Measurements from ENCODE around the gene CRTAC1.

The CRTAC1 gene

DNA sequence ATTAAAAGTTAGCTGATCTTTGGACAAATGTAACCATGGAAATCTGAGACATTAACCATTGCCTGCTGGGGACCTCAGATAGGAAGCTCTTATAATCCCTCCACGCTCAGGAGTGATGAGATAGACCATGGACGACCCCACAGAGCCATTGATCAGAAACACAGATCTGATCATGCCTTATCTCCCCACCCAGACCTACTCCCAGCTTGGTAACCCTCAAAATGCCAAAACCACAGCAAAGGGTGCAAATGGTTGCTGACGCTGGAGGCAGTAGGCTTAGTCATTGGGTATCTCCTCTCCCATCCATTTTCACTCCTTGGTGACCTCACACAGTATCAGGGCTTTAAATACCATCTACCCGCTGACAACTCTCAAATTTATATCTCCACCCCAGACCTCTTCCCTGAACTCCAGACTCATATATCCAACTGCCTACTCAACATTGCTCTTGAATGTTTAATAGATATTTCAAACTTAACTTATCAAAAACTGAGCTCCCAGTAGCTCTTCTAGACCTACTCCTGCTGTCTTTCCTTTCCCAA is 60.8 kb downstream of the CRTAC1 start:
- H4K20me1 ChIP-seq: no peaks in the 10 kb centered on the region
- no peaks in the 10 kb centered on the region; a peak in 1 of 22 replicates for H3K9me3 ChIP-seq (replicated peaks in 1 of 11)
- peaks cover 0 to 5% (median 0%) of the 10 kb centered on the region in 10 experiments; a peak in 1 of 20 replicates for H3K4me1 ChIP-seq
- H3K9ac ChIP-seq: no peak overlapping the region
- H3K27me3 ChIP-seq: peaks cover 3 to 12% (median 9%) of the 10 kb centered on the region in 11 experiments; a peak in 19 of 22 replicates
- no peak overlapping the region for H3K4me3 ChIP-seq
- no peak overlapping the region for H3K4me2 ChIP-seq
- no peak overlapping the region for H3K27ac ChIP-seq
- no peaks in the 10 kb centered on the region for H3K36me3 ChIP-seq
- no peak for TF ChIP-seq Cebpa-rat (IDR thresholded peaks at IDR 0.05)

DNA sequence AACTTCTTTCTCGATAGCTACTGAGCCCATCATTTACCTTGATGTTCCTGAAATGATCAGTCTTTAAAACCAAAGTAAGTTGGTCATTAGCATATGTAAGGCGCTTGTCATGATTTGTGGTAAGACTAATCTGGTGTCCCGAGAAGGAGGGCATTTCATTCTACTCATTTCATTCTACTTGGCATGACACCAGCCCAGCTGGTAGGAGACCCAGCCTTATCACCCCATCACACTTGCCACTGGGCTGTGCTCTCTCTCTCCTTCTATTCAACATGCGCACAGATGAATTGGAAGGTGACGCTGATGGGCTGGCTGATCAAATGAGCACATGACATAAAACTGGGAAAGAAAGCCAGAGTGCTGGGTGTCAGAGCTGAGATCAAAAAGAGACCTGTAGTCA is 65.7 kb downstream of the CRTAC1 start:
- H3K4me2 ChIP-seq: no peak overlapping the region
- no peak overlapping the region for H3K9ac ChIP-seq
- no peak overlapping the region for H3K27ac ChIP-seq
- H3K4me3 ChIP-seq: no peak overlapping the region
- no peaks in the 10 kb centered on the region for H3K4me1 ChIP-seq
- H3K27me3 ChIP-seq: no peaks in the 10 kb centered on the region
- TF ChIP-seq Cebpa-rat (IDR thresholded peaks at IDR 0.05): no peak
- H3K9me3 ChIP-seq (replicated peaks in 1 of 11): no peaks in the 10 kb centered on the region
- H4K20me1 ChIP-seq: no peaks in the 10 kb centered on the region
- H3K36me3 ChIP-seq: no peaks in the 10 kb centered on the region

DNA sequence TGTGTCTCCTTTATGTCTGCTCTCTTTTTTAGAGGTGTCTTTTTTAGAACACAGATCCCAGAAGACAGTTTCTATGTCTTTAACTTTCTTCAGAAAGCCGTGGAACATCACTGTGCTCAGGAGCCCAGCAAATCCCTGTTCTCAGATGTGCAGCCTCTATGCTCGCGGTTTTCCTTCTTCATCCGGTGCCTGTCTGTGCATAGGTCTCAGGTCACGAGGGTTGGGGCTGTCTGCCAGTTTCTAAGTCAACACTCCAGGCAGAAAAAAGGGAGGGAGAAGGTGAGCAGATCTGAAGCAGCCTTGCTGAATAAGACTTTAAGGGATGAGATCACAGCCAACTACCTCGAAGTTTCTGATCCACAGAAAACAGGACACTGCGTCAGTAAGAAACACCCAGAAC is 68.5 kb downstream of the CRTAC1 start:
- Histone ChIP-seq H4K20me1 (no peaks in the 10 kb centered on the region), H3K9me3 (replicated peaks in 1 of 11) (no peaks in the 10 kb centered on the region), H3K4me3 (no peak overlapping the region), H3K27me3 (no peaks in the 10 kb centered on the region), H3K36me3 (no peaks in the 10 kb centered on the region), H3K4me2 (no peak overlapping the region), H3K4me1 (no peaks in the 10 kb centered on the region), H3K9ac (no peak overlapping the region), H3K27ac (no peak overlapping the region)
- no peak for TF ChIP-seq Cebpa-rat (IDR thresholded peaks at IDR 0.05)

DNA sequence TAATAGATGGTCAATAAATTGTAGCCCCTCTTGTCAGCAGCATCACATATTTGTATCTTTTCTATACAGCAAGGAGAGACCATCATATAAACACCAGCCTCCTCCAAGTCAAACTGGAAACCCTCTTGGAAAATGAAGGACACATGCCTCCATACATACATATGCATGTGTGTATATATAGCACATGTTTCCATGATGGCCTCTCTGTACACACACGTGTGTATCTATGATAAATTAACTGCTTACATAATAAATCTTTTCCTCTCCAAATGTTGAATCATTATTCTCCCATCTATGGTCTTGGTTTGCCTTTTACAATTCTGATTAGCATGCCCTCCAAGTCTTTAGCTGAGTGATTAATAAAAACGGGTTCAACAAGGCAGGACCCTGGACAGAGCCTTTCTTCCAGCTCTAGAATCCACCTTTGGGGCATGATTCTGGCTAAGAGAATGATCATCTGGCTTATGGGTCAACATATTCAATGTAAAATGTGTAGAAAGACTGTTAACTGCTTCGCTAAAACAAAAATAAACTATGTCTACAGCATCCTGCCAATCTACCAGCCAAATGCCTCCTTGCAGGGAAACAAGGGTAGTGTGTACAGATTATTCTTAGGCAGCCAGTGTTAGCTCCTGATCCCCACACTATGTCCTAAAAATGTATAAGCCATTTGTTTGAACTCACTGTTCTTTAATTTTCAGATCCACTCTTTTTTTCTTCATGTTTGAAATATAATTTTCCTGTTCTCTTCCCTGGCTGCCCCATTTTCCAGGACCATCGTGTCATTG is 70.0 kb downstream of the CRTAC1 start:
- H3K27me3 ChIP-seq: no peaks in the 10 kb centered on the region
- no peaks in the 10 kb centered on the region for H3K9me3 ChIP-seq (replicated peaks in 1 of 11)
- H3K4me1 ChIP-seq: no peaks in the 10 kb centered on the region
- H3K4me2 ChIP-seq: no peak overlapping the region
- no peaks in the 10 kb centered on the region for H3K36me3 ChIP-seq
- H3K27ac ChIP-seq: no peak overlapping the region
- TF ChIP-seq Cebpa-rat (IDR thresholded peaks at IDR 0.05): no peak
- no peak overlapping the region for H3K4me3 ChIP-seq
- no peak overlapping the region for H3K9ac ChIP-seq
- no peaks in the 10 kb centered on the region for H4K20me1 ChIP-seq

DNA sequence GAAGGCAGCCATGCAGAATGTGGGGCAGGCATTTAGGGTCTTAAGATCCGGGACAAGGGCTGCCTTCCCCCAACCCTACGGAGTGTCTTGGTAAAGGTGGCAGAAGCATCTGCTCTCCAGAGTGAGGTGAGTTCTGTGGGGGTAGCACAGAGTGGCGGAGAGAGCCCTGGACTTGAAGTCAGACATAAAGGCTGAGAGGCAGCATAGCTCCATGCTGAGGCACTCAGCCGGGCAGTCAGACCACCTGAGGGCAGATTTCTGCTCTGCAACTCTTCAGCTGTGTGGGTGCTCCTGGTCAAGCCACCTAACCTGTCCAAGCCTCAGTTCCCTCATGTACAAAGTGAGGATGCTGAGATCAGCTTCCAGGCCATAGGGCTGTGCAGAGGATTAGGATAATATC is 81.0 kb downstream of the CRTAC1 start:
- Histone ChIP-seq H3K4me1 (peaks cover 0 to 16% (median 7%) of the 10 kb centered on the region in 10 experiments; a peak in 12 of 20 replicates), H3K4me2 (no peak overlapping the region), H3K36me3 (no peaks in the 10 kb centered on the region), H3K27me3 (no peaks in the 10 kb centered on the region), H3K4me3 (no peak overlapping the region), H3K9ac (no peak overlapping the region), H4K20me1 (no peaks in the 10 kb centered on the region), H3K27ac (no peak overlapping the region), H3K9me3 (replicated peaks in 1 of 11) (peaks cover 13 to 47% (median 21%) of the 10 kb centered on the region in 11 experiments)
- TF ChIP-seq Cebpa-rat (IDR thresholded peaks at IDR 0.05): no peak

DNA sequence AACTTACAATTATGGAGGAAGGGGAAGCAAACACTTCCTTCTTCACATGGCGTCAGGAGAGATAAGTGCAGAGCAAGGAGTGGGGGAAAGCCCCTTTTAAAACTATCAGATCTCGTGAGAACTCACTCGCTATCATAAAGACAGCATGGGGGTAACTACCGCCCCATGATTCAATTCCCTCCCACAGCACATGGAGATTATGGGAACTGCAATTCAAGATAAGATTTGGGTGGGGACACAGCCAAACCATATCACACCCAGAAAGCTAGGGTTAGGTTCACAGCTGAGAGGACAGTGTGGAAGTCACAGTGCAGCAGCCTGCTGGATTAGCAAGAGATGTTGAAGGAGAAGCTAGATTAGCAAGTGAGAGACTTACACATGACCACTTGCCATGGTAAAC is 81.6 kb downstream of the CRTAC1 start:
- Histone ChIP-seq H3K4me2 (no peak overlapping the region), H4K20me1 (no peaks in the 10 kb centered on the region), H3K36me3 (no peaks in the 10 kb centered on the region), H3K9ac (no peak overlapping the region), H3K9me3 (replicated peaks in 1 of 11) (peaks cover 18 to 53% (median 27%) of the 10 kb centered on the region in 11 experiments), H3K4me1 (peaks cover 0 to 16% (median 7%) of the 10 kb centered on the region in 10 experiments; a peak in 12 of 20 replicates), H3K27ac (no peak overlapping the region), H3K27me3 (no peaks in the 10 kb centered on the region), H3K4me3 (no peak overlapping the region)
- no peak for TF ChIP-seq Cebpa-rat (IDR thresholded peaks at IDR 0.05)

DNA sequence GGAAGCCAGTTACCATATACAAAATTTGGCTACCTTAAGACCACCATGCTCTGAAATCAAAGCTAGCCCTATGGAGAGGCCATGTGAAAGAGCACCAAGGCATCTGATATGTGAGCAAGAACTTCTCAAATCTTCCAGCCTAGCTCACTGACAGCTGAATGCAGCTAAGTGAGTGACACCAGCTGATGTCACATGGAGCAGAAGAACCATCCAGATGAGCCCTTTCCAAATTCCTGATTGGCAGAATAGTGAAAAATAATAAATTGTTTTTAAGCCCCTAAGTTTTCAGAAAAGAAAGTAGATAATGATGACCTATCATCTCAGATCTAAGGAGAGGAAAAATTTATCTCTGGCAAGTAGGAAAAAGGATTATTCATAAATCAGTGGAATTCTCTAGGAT is 85.6 kb downstream of the CRTAC1 start:
- Histone ChIP-seq H3K4me3 (no peak overlapping the region), H3K9ac (no peak overlapping the region), H3K4me1 (peaks cover 0 to 19% (median 7%) of the 10 kb centered on the region in 10 experiments; a peak in 12 of 20 replicates), H3K27me3 (no peaks in the 10 kb centered on the region), H4K20me1 (no peaks in the 10 kb centered on the region), H3K27ac (no peak overlapping the region), H3K36me3 (no peaks in the 10 kb centered on the region), H3K4me2 (no peak overlapping the region), H3K9me3 (replicated peaks in 1 of 11) (peaks cover 22 to 60% (median 31%) of the 10 kb centered on the region in 11 experiments)
- TF ChIP-seq Cebpa-rat (IDR thresholded peaks at IDR 0.05): no peak

DNA sequence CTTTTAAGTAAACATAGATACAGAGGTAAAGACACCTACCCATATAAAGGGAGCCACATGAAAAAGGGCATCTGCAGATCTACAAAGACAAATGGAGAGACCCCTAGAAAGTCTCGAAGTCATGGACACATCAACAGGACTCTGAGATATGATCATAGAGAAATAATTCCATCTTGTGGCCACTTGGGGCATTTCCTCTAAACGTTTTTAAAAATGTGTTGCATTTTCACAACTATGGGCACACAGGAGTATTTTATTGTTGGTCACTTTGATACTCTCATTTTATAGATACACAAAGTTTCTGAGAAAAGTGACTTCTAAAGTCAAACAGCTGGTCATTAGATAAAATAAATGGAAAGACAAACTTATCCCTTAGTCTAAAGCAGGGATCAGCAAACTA is 87.1 kb downstream of the CRTAC1 start:
- Histone ChIP-seq H3K27me3 (no peaks in the 10 kb centered on the region), H3K9me3 (replicated peaks in 1 of 11) (peaks cover 11 to 47% (median 20%) of the 10 kb centered on the region in 11 experiments; a peak in 21 of 22 replicates), H4K20me1 (no peaks in the 10 kb centered on the region), H3K4me2 (no peak overlapping the region), H3K27ac (no peak overlapping the region), H3K4me3 (no peak overlapping the region), H3K4me1 (peaks cover 0 to 21% (median 7%) of the 10 kb centered on the region in 10 experiments; a peak in 12 of 20 replicates), H3K9ac (no peak overlapping the region), H3K36me3 (no peaks in the 10 kb centered on the region)
- no peak for TF ChIP-seq Cebpa-rat (IDR thresholded peaks at IDR 0.05)

DNA sequence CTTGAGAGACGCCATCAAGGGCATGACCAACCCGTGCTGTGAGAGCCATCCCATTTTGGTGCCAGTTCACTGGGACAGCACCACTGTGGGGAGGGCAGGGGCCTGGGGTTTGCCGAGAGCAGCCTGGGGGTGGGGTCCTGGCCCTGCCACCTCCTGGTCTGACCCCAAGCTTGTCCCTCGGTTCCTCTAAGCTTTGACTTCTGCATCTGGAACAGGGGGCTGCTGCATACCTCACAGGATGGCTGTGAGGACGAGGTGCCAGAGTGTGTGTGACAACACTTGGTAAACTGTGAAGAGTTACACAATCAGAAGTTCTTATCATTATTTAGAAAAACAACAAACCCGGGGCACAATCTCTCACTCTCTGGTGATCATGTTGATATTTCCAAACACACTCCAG is 89.9 kb downstream of the CRTAC1 start:
- no peaks in the 10 kb centered on the region for H3K27me3 ChIP-seq
- H3K9me3 ChIP-seq (replicated peaks in 1 of 11): peaks cover 3 to 24% (median 14%) of the 10 kb centered on the region in 11 experiments; a peak in 14 of 22 replicates
- no peak overlapping the region for H3K4me2 ChIP-seq
- peaks cover 0 to 9% (median under 1%) of the 10 kb centered on the region in 10 experiments; a peak in 7 of 20 replicates for H3K4me1 ChIP-seq
- no peak overlapping the region for H3K27ac ChIP-seq
- H3K4me3 ChIP-seq: no peak overlapping the region
- no peaks in the 10 kb centered on the region for H4K20me1 ChIP-seq
- TF ChIP-seq Cebpa-rat (IDR thresholded peaks at IDR 0.05): no peak
- H3K36me3 ChIP-seq: no peaks in the 10 kb centered on the region
- no peak overlapping the region for H3K9ac ChIP-seq

Measured in BLaER1 treated with 17β-estradiol and CSF1 and Interleukin-3, amounts not matched to agents 10 nM and 100 nM (cell line).